ENCODE data around the gene KDM4C.
"Not testable (repeated sequence)": the region's sequence is repeated elsewhere in the genome, so short reads cannot be mapped to it uniquely, and the experiment has no call there.

Gene KDM4C

DNA sequence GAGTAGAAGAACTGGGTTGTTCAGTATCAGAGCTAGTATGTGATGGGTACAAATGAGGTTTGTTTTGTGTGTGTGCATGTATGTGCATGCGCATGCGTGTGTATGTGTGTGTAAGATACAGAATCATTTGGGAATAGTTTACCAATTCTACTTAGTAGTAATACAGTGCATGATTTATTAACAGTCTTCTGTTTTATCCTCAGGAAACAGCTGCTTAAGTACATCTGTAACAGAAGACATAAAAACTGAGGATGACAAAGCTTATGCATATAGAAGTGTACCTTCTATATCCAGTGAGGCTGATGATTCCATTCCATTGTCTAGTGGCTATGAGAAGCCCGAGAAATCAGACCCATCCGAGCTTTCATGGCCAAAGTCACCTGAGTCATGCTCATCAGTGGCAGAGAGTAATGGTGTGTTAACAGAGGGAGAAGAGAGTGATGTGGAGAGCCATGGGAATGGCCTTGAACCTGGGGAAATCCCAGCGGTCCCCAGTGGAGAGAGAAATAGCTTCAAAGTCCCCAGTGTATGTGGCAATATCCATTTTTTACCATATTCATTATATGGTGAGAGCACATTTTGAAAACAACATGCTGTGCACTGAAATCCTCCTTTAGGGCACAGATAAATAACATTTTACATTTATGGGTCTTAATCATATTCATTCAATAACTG lies 228.5 kb downstream of the KDM4C start:
- DNase-seq, result no peak

DNA sequence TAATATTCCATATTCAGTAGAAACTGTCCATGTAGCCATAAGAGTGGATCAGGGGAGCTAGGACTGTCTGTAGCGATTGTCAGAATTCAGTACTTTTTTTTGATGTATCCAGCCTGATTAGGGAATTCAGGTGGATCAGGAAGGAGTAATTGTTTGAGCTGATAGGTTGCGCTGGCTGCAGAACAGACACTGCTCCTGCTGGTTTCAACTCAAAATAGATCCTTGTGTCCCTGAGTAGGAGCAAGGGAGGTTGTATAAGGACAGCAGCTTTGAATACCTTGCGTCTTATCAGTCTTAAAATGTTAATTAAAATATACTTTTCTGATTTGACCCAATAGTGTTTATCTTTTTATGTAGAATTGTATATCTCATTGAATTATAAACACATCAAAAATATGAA lies 229.6 kb downstream of the KDM4C start:
- no peak for DNase-seq

DNA sequence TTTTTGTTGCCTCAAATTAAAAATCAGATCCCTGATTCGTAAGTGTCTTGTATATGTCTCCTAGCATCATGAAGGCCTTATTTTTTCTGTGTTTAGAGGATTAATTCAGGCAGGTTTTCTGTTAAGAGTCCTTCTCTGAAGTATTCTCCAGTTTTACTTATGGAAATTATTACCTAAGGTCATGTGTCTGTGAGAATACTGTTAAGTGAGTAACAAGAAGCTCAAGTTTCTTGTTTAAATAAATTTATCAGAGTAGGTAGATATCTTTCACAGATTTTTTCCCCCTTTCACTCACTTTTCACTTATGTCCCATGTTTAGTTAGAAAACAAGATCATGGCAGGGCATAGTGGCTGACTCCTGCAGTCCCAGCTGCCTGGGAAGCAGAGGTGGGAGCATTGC lies 233.6 kb downstream of the KDM4C start:
- DNase-seq, result no peak

DNA sequence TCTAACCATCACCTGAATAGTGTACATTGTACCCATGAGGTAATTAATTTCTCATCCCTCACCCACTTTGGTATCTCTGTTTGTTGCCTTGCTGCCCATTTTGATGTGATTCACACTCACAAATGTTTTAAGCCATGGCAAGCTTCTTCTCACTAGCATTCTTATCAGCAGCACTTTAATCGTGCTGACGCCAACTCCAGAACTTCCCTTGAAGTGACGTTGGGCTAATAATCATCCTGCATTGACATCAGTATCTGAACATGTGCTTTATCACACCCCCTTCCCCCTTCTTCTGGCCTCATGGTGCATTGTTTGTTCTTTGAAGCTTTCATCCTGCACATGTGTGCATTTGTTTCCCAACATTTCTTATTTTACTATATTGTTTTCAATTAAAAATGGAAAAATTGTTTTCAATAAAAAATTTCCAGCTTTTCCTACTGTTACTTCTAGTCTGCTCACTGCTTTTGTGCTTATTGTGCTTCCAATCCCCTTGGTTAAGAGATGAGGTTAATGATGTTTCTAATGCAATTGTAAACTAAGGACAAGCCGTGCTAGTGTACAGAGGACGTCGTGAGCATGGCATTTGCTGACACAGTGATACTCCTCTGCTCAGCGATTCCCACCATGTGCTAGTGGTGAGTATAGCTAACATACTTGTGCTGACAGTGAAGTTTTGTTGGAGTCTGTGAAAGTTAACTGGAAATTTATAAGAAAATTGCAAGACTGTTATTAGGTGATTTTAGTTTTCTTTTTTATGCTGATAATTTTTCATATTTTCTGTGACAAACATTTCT lies 238.5 kb downstream of the KDM4C start:
- no peak for DNase-seq

DNA sequence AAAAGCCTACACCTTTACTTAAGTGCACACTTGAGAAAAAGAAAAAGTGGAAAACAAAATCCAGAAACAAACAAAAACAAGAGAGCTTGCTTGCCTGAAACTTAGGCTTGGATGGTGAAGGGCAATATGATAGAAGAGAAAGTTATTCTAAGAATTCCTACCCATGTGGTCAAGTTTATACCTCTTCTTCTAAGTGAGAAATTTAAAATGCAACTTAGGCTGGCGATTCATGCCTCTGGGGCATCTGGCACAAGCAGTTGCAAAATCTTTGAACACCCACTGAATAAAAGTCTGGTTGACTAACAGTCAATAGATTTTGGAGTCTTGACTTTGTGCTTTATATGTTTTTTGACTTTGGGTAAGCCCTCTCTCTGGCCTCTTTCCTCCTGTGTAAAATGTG lies 239.6 kb downstream of the KDM4C start:
- DNase-seq, result no peak

DNA sequence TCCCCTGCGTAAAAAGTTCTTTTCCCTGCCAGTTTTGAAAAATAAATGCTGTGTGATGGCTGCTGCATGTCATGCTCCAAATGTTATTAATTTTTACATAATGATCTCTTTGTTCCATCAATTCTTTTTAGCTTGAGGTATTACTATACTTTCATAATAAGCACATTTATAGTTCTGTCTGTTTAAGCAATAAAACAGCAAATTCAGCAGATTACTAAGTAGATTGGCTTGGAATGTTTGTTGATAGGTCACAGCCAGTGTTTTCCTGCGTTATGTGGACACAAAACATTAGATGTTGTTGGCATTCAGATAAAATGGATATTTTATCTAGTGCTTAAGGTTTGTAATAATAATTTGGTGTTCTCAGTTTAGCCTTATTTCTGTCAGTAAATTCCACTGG lies 242.0 kb downstream of the KDM4C start:
- DNase-seq, result no peak

DNA sequence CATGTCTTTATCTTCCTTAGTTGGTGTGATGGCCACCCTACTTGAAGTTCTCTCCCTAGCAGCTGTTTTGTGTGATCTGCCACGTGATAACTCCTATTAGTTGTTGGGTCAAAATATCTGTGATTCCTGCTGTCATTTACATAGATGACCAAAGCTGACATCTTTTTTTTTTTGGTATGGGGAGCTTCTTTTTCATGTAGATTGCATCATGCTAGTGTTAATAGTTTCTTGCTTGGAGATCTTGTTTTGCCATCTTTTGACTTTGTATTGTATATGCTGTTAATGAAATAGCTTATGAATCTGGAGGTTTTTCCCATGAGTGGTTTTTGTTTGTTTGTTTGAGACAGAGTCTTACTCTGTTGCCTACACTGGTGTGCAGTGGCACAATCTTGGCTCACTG lies 243.8 kb downstream of the KDM4C start:
- no peak for DNase-seq

DNA sequence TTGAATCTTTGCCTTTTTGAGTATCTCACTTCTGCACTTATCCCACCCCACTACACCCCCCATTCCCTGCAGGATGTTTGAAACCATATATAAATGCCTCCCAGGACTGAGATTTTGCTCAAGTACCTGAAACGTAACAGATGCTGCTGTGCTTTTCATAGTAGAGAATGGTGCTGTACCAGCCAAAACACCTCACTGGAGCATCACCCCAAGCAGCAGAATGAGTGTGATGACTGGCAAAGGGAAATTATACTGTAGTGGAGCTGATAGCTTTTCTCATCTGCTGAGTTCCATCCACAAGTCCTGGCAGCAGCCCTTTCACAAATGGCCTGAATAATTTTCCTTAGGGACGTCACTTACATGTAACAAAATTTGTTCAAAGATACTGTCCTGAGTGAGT lies 246.1 kb downstream of the KDM4C start:
- no peak for DNase-seq

DNA sequence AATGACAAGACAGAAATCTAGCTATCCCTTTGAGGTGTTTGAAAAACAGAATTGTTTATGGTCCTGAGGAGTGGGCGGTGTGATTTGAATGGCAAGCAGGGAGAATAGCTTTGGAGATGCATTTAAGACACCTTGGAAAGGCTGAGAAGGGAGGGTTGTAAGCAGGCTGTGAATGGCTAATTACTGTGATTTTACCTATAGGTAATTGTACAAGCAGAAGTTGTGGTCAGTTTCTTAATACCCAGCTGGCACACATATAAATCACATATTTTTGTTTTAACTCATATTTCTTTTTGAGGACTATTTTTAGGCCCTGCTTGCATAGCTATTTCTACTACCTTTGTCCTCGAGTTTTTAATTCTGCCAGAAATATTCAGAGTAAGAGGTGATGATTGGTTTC lies 248.6 kb downstream of the KDM4C start:
- DNase-seq, result no peak

DNA sequence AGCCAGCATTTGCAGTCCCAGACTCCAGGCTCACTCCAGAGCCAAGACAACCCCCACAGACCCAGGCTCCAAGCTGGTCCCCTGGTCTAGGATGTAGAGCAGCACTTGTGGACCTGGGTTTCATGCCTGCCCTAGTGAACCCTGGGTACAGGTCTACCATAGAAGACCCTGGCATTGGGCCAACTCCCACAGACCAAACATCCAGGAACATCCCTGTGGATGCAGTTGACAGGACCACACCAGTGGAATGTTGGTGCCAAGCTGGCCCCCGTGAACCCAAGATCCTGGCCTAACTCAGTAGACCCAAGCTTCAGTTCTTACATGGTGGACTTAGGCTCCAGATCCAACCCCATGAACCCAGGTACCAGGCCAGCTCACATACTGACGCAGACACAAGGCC lies 250.6 kb downstream of the KDM4C start:
- no peak for DNase-seq

DNA sequence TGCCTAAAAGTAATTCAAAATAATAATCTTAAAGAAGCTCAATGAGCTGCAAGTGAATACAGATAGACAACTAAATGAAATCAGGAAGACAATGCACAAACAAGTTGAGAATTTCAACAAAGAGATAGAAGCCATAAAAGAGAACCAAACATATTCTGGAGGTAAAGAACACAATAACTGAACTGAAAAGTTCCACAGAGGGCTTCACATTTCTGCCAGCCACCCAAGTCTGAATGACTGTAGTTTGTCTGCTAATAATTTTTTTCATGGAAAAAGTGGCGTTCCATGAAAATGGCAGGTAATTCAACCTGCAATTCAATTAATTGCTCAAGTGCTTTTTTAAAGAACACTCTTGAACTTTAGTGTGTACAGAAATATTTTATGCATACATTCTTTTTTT lies 251.3 kb downstream of the KDM4C start:
- no peak for DNase-seq

DNA sequence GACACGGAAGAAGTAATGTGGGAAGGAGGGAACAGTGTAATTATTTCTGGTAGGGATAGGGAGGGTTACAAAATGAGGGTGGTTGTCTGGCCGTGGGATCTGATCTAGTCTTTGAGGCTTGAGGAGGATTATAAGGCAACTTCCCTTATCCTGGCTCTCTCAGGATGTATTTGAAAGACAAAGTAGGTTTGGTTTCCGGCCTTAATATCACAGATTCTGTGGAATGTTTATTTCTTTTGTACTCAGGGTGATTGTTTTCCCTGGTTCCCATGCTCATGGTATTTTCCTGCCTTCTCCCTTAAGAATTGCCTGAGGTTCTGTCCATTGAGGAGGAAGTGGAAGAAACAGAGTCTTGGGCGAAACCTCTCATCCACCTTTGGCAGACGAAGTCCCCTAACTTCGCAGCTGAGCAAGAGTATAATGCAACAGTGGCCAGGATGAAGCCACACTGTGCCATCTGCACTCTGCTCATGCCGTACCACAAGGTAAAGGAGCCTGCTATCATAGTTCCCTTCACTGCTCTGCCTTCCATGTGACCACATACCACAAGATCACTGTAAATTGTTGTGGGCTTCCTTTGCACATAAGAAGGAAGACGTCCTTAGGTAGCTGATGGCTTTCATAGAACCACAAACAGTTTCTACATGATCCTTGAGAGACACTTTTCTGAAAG lies 253.8 kb downstream of the KDM4C start:
- no peak for DNase-seq

DNA sequence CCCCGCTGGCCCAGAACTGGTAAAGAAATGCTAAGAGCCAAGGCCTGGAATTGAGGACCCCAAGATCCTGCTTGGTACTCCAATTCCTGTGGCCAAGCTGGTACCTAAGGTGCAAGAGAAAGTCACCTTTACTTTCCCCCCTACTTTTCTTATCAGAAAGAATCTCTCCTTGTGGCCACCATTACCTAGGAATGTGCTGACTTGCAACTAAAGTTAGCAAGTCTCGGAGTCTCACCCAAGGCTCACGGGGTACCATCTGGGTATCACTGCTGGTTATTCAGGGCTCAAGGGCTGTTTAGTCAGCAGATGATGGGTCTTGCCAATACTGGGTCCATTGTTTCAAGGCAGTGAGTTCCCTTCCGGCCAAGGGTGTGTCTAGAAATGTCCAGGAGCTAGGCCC lies 270.2 kb downstream of the KDM4C start:
- no peak for DNase-seq

DNA sequence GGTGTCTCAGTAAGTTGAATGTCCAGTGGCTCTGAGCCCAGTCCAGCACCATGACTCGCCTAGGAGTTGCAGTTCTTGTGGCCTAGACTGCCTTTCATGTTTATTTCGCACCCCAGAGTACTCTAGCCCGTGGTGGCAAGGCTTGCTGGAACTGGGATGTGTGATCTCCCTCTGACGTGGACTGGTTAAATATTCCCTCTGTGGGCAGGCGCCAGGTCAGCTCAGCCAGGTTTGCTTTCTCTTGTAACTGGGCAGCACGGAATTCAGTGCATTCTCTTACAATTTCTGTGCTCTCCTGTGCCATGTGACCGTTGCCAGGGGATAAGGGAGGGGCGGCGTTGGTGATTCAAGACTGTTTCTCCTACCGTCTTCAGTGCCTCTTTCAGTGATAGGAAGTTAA lies 270.8 kb downstream of the KDM4C start:
- no peak for DNase-seq

DNA sequence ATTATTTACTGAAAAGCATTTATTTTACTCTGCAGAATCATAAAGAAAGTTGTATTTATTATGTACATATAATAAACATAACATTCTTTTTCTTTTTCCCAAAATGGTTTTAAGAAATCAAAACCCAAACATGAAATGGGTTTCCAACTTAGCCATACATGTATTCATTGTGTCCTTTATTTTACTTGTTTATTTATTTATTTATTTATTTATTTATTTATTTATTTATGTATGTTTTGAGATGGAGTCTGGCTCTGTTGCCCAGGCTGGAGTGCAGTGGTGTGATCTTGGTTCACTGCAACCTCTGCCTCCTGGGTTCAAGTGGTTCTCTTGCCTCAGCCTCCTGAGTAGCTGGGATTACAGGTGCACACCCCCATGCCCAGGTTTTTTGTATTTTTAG lies 273.2 kb downstream of the KDM4C start:
- DNase-seq, result not testable (repeated sequence)

DNA sequence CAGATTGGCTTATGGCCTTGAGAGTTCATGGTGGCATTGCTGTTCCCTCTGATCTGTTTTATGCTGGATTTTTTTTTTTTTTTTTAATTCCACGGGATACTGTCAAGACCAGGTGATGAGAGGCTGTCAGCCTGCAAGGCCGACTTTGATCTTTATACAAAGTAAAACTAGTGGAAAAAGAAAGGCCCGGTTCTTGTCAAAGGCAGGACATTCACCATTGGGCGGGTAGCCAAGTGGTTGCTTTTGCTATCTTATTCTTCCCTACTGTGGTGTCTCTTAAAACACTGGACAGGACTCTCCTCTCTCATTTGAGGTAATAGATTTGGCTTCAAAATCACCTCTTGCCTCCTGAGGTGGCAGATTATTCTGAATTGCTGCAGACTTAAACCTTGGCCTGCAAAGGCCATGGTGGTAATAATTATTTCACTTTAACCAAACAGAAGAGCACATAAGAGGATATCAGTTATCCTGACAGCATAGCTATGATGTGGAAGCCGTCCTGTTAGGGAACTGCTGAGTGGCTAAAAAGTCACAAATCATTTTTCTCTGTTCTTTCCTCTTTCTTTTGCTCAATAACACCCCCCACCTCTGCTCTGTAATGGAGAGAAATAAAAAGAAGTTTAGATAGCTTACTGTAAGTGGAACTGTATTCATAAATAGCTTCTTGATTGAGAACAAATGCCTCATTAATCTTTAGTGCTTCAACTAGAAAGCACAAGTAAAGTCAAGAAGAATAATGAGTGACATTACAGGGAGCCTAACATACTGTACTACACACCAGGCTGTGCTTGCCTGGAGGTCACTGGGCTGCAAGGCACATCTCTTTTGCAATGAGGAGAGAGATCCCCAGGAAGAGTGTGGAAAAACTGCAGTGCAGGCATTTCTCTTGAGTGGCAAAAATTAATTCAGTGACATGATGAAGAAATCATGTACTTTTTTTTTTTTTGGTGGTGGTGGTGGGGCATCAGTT lies 275.6 kb downstream of the KDM4C start:
- no peak for DNase-seq

DNA sequence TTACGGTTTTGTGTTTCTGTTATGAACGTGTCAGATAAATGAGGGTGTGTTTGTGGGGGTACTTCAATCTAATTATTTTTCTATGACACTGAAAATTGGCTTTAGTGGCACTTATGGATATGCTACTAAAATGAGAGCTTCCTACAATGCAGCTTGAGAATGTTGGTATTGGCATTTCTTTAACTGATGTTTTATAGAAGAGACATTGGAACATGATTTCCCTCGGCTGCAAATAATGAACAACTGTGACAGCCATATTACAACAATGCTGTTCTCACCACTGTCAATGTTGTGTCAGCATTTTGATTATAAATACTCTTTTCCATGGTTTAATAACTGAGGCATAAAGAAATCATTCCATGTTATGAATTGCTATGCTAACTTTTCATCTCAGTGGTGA lies 279.4 kb downstream of the KDM4C start:
- no peak for DNase-seq

DNA sequence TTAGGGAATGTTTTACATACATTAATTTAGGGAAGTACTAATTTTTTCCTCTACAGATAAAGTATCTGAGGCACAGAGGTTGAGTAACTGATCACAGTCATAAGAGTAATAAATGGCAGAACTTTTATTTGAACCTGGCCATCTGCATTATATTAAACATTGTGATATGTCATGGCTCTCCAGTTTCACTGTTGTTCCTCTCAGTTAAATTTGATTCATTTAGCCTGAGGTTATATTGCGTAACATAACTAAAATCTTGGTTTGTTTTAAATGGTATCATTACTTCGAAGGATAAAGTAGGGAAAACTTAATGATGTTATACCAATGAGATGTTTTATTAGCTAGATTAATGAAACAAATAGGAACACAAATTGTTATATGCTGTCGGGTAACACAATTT lies 284.4 kb downstream of the KDM4C start:
- DNase-seq, result no peak

DNA sequence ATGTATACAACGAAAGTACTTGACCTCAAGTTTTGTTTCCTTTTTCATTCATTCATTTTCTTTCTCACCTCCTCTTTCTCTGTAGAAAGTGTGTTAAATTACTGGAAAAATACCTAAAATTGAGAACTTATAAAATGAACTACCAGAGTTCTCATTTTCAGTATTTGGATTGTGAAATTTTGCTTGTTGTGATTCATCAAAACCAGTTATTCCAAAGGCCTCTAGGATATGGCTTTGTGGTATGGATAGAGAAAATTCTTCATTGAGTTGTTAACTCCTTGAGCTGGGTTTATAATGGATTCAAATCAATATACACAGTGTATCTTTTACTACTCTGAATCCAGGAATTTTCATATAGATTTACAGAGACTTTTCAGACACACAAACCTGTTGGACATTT lies 287.6 kb downstream of the KDM4C start:
- no peak for DNase-seq

DNA sequence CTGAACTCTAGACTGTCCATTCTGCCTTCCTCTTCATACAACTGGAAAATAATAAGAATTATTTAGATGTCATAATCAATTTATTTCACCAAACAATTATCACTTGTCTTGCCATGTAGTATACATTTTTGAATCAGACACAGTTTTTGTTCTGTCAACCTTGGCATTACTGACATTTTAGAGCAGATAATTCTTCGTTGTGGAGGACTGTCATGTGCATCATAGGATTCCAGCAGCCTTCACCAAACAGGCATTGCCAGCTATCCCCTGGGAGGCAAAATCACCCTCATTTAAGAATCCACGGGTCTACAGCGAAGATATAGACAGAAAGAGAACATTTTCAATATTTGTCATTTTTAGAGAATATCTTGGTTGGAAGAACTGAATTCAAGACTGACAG lies 293.9 kb downstream of the KDM4C start:
- no peak for DNase-seq

DNA sequence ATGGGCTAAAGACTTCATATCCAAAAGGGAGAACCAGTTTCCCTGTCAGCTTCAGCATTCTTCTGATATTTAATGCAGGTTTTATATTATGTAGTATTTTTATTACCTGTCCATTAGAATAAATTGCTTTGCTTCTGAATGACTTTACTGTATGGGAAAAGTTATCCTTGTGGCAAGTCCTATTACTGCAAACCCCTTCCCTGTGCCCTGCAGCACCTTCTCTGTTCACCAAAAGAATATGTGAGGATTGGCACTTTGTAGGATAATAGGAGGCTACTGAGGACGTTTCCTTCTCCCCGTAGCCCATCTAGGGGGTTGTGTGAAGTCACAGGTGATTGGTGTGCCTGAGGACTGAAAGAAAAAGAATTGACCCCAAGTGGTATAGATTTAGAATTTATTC lies 296.1 kb downstream of the KDM4C start:
- no peak for DNase-seq

DNA sequence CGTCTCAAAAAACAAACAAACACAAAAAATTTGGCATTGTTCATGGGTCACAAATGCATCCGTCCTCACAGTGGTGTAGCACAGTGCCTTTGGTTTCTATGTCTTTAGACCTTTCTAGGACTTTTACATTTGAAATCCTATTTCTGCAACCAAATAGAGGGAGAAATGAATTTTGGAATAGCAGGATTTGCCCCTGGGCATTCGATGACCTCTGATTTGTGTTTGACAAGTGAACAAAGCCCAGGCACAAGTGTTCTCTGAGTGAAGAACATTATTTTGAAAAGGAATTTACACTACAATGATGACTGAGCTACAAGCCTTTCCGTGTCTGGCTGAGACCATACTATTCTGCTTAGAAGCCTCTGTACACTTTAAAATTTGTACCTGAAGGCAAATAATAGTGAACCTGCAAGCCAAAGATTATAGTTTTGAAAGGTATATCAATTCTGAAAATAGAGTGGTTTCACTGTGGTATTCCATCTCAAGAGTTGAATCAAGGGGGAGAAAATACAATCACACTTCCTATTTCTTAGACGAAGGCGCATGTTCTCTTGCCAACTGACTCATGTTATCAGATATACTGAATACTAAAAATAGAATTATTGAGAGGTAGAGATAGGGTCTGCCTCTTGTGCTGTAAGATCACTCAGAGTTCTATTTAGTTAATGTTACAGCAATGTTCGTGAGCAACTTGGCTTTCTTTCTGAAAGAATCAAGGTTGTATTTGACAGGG lies 297.6 kb downstream of the KDM4C start:
- DNase-seq, result no peak
